Liver (tissue), 9 donors: ENCODE data around the gene PRXL2A. TPM values are rescaled to one million over a fixed set of nuclear protein-coding genes. Genes with fewer than 3 reads are reported as not detected.
"Not testable (repeated sequence)": the region's sequence is repeated elsewhere in the genome, so short reads cannot be mapped to it uniquely, and the experiment has no call there.

ENCODE experiments used
- DNase-seq: peaks from one replicate; pipeline ENCODE4 v3.0.0-alpha.2; 2017; ENCODE audit warnings: low spot score
- H3K27ac ChIP-seq, 2 donors: one replicate each; pipeline ENCODE4 v1.7.0; 2013; ENCODE audit warnings: inconsistent platforms in 2 of 2, low read length in 2 of 2, control low read depth in 1 of 2, low read depth in 1 of 2, mild to moderate bottlenecking in 1 of 2
- H3K27me3 ChIP-seq, 4 donors: one replicate each; pipeline versions ENCODE4 v1.6.1 to v1.7.0; 2013; ENCODE audit warnings: low read length in 3 of 4, inconsistent platforms in 1 of 4, mild to moderate bottlenecking in 1 of 4, moderate library complexity in 1 of 4; ENCODE audit not compliant: control insufficient read depth in 4 of 4, insufficient read depth in 4 of 4
- H3K36me3 ChIP-seq, 4 donors: one replicate each; pipeline versions ENCODE4 v1.6.1 to v1.7.0; 2013; ENCODE audit warnings: low read length in 3 of 4, mild to moderate bottlenecking in 3 of 4, low read depth in 1 of 4, moderate library complexity in 1 of 4; ENCODE audit not compliant: control insufficient read depth in 4 of 4, insufficient read depth in 3 of 4
- H3K4me1 ChIP-seq, 4 donors: one replicate each; pipeline versions ENCODE4 v1.6.1 to v1.7.0; 2013; ENCODE audit warnings: low read length in 3 of 4, mild to moderate bottlenecking in 3 of 4, moderate library complexity in 1 of 4; ENCODE audit not compliant: control insufficient read depth in 4 of 4, insufficient read depth in 4 of 4
- H3K4me3 ChIP-seq, 3 donors: one replicate each; pipeline versions ENCODE4 v1.6.1 to v1.7.0; 2013; ENCODE audit warnings: low read length in 3 of 3, control low read depth in 1 of 3, low read depth in 1 of 3, mild to moderate bottlenecking in 1 of 3
- H3K9ac ChIP-seq, 2 donors: one replicate each; pipeline ENCODE4 v1.7.0; 2013; ENCODE audit warnings: low read length in 2 of 2, mild to moderate bottlenecking in 2 of 2, moderate library complexity in 2 of 2, control low read depth in 1 of 2, low read depth in 1 of 2
- H3K9me3 ChIP-seq, 4 donors: one replicate each; pipeline versions ENCODE4 v1.6.1 to v1.7.0; 2013; ENCODE audit warnings: low read length in 3 of 4; ENCODE audit not compliant: control insufficient read depth in 4 of 4
- FOXA1 ChIP-seq: IDR thresholded peaks from 2 replicates; pipeline ENCODE4 v1.6.1; 2016; ENCODE audit warnings: antibody characterized with exemption
- GABPA ChIP-seq, 2 donors: IDR thresholded peaks in 1 of 2; conservative IDR thresholded peaks in 1 of 2; 2 replicates each; pipeline ENCODE4 v1.6.1; 2016; ENCODE audit warnings: antibody characterized with exemption in 2 of 2, mild to moderate bottlenecking in 1 of 2, moderate library complexity in 1 of 2
- HNF4A ChIP-seq, 2 donors: conservative IDR thresholded peaks; 2 replicates each; pipeline ENCODE4 v1.6.1; 2016; ENCODE audit warnings: antibody characterized with exemption in 2 of 2, mild to moderate bottlenecking in 2 of 2
- HNF4G ChIP-seq: IDR thresholded peaks from 2 replicates; pipeline ENCODE4 v1.6.1; 2016; ENCODE audit warnings: antibody characterized with exemption
- NR2F2 ChIP-seq: IDR thresholded peaks from 2 replicates; pipeline ENCODE4 v1.6.1; 2016; ENCODE audit warnings: antibody characterized with exemption
- RAD21 ChIP-seq, 2 donors: IDR thresholded peaks; 2 replicates each; pipeline ENCODE4 v1.6.1; 2016; ENCODE audit warnings: antibody characterized with exemption in 2 of 2, mild to moderate bottlenecking in 2 of 2
- REST ChIP-seq: IDR thresholded peaks from 2 replicates; pipeline ENCODE4 v1.6.1; 2016; ENCODE audit warnings: antibody characterized with exemption, mild to moderate bottlenecking
- RXRA ChIP-seq, 2 donors: IDR thresholded peaks; 2 replicates each; pipeline ENCODE4 v1.6.1; 2017 to 2018; ENCODE audit warnings: antibody characterized with exemption in 2 of 2, mild to moderate bottlenecking in 1 of 2
- TAF1 ChIP-seq: conservative IDR thresholded peaks from 2 replicates; pipeline ENCODE4 v1.6.1; 2016; ENCODE audit warnings: antibody characterized with exemption, mild to moderate bottlenecking
- YY1 ChIP-seq: IDR thresholded peaks from 2 replicates; pipeline ENCODE4 v1.6.1; 2016; ENCODE audit warnings: antibody characterized with exemption, mild to moderate bottlenecking
- WGBS: extraction: QIAGEN DNeasy Blood & Tissue Kit; methylation state at CpG from one replicate; pipeline ENCODE4 v1.1.7; 2013; 5-methylcytosine and 5-hydroxymethylcytosine counted together
- polyA plus RNA-seq, 2 donors: library from polyadenylated mRNA; stranded (reverse) in 1 of 2; unstranded in 1 of 2; fragments of 200-250 nt in 1 of 2; fragments of >200 nt in 1 of 2; fragmentation: Nextera tagmentation in 1 of 2; extraction: Ambion mirVana in 1 of 2; gene quantifications; one replicate each; pipeline versions ENCODE4 v1.2.1 to v1.2.3, GENCODE V29; 2013 to 2015
- total RNA-seq, 2 donors: library from RNA; depleted of rRNA; stranded (reverse); fragments of >200 nt; gene quantifications; one replicate each; pipeline ENCODE4 v1.2.3, GENCODE V29; 2014
- TF ChIP-seq, protein P1 (sequence below): IDR thresholded peaks from 2 replicates; pipeline ENCODE4 v1.6.1; 2016; ENCODE audit warnings: antibody characterized with exemption
- TF ChIP-seq, protein P2 (sequence below): fragments of 150-350 bp; IDR thresholded peaks from 2 replicates; pipeline ENCODE4 v1.5.1; 2017; ENCODE audit warnings: improper control_type of control experiment, low read depth, low read length; ENCODE audit not compliant: missing input control
- TF ChIP-seq, protein P3 (sequence below): IDR thresholded peaks from 2 replicates; pipeline ENCODE4 v1.6.1; 2016; ENCODE audit warnings: antibody characterized with exemption
- TF ChIP-seq, protein P4 (sequence below): IDR thresholded peaks from 2 replicates; pipeline ENCODE4 v1.6.1; 2016; ENCODE audit warnings: antibody characterized with exemption
- donor health status: healthy.
- donor health status: healthy.
- donor health status: healthy.
- donor health status: healthy.
- donor health status: healthy.

PRXL2A gene
- total and polyA plus RNA-seq, 4 donors: 48.5 to 87.4 (median 54.1) TPM

- Histone ChIP-seq H3K4me3 (no peak overlapping the region), H3K4me1 (peaks cover 3 to 18% (median 9%) of the 10 kb centered on the region in 4 donors), H3K27ac (no peak overlapping the region), H3K27me3 (no peaks in the 10 kb centered on the region), H3K36me3 (peaks cover 0 to 3% (median 0%) of the 10 kb centered on the region in 4 donors), H3K9me3 (no peaks in the 10 kb centered on the region), H3K9ac (no peak overlapping the region)
- no peak for TF ChIP-seq YY1
- no peak for TF ChIP-seq REST
- no peak for TF ChIP-seq HNF4G
- TF ChIP-seq TAF1: no peak
- no peak for TF ChIP-seq RAD21 (IDR thresholded peaks at IDR 0.05)
- TF ChIP-seq HNF4A (conservative IDR thresholded peaks at IDR 0.05): no peak
- TF ChIP-seq, protein P1, sequence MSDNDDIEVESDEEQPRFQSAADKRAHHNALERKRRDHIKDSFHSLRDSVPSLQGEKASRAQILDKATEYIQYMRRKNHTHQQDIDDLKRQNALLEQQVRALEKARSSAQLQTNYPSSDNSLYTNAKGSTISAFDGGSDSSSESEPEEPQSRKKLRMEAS: no peak
- no peak for TF ChIP-seq RXRA (IDR thresholded peaks at IDR 0.05)
- TF ChIP-seq NR2F2: no peak
- TF ChIP-seq, protein P2, sequence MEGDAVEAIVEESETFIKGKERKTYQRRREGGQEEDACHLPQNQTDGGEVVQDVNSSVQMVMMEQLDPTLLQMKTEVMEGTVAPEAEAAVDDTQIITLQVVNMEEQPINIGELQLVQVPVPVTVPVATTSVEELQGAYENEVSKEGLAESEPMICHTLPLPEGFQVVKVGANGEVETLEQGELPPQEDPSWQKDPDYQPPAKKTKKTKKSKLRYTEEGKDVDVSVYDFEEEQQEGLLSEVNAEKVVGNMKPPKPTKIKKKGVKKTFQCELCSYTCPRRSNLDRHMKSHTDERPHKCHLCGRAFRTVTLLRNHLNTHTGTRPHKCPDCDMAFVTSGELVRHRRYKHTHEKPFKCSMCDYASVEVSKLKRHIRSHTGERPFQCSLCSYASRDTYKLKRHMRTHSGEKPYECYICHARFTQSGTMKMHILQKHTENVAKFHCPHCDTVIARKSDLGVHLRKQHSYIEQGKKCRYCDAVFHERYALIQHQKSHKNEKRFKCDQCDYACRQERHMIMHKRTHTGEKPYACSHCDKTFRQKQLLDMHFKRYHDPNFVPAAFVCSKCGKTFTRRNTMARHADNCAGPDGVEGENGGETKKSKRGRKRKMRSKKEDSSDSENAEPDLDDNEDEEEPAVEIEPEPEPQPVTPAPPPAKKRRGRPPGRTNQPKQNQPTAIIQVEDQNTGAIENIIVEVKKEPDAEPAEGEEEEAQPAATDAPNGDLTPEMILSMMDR: no peak
- TF ChIP-seq FOXA1: no peak
- TF ChIP-seq, protein P3, sequence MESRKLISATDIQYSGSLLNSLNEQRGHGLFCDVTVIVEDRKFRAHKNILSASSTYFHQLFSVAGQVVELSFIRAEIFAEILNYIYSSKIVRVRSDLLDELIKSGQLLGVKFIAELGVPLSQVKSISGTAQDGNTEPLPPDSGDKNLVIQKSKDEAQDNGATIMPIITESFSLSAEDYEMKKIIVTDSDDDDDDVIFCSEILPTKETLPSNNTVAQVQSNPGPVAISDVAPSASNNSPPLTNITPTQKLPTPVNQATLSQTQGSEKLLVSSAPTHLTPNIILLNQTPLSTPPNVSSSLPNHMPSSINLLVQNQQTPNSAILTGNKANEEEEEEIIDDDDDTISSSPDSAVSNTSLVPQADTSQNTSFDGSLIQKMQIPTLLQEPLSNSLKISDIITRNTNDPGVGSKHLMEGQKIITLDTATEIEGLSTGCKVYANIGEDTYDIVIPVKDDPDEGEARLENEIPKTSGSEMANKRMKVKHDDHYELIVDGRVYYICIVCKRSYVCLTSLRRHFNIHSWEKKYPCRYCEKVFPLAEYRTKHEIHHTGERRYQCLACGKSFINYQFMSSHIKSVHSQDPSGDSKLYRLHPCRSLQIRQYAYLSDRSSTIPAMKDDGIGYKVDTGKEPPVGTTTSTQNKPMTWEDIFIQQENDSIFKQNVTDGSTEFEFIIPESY: no peak
- TF ChIP-seq, protein P4, sequence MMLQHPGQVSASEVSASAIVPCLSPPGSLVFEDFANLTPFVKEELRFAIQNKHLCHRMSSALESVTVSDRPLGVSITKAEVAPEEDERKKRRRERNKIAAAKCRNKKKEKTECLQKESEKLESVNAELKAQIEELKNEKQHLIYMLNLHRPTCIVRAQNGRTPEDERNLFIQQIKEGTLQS: no peak
- 74% methylated on average over 2 of the region's 2 CpGs for WGBS
- no peak for DNase-seq
Observed at GRCh38 chr10:80474597-80474910, 66.2 kb downstream of the PRXL2A start.

GRCh38 chr10:80474941-80475340, 66.6 kb downstream of the PRXL2A start:
- H3K27ac ChIP-seq: no peak overlapping the region
- 86% methylated on average over 3 of the region's 3 CpGs for WGBS
- H3K36me3 ChIP-seq: peaks cover 0 to 3% (median 0%) of the 10 kb centered on the region in 4 donors

DNA sequence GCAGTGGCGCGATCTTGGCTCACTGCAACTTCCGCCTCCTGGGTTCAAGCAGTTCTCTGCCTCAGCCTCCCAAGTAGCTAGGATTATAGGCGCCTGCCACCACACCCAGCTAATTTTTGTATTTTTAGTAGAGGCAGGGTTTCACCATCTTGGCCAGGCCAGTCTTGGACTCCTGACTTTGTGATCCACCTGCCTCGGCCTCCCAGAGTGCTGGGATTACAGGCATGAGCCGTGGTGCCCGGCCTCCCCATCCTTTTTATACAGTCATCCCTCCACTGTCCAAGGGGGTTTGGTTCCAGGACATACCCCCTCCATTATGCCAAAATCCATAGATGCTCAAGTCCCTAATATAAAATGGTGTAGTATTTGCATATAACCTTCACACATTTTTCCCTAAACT, 67.3 kb downstream of the PRXL2A start:
- H3K9me3 ChIP-seq, H3K9ac ChIP-seq, H3K27me3 ChIP-seq, H3K36me3 ChIP-seq, H3K4me3 ChIP-seq, H3K27ac ChIP-seq, DNase-seq: not testable (repeated sequence)
- H3K4me1 ChIP-seq: peaks cover 3 to 18% (median 9%) of the 10 kb centered on the region in 4 donors
- WGBS: 97% methylated on average over 7 of the region's 7 CpGs

More at GRCh38 chr10:80474941-80475340, 66.6 kb downstream of the PRXL2A start:
- H3K4me1 ChIP-seq: peaks cover 3 to 18% (median 9%) of the 10 kb centered on the region in 4 donors
- DNase-seq: no peak
- H3K27me3 ChIP-seq: no peaks in the 10 kb centered on the region
- H3K9me3 ChIP-seq: no peaks in the 10 kb centered on the region
- H3K9ac ChIP-seq: no peak overlapping the region
- H3K4me3 ChIP-seq: no peak overlapping the region
- TF ChIP-seq, protein P4: no peak
- no peak for TF ChIP-seq HNF4G
- TF ChIP-seq NR2F2: no peak
- TF ChIP-seq TAF1: no peak
- TF ChIP-seq GABPA (IDR thresholded peaks at IDR 0.05 in 1 of 2, conservative IDR thresholded peaks at IDR 0.05 in 1 of 2): no peak
- TF ChIP-seq, protein P3: no peak
